NB4 (cell line): ENCODE measurements around the gene KLLN.

Experiments
- MYC ChIP-seq: IDR thresholded peaks from 2 replicates; pipeline ENCODE4 v1.6.1; 2011; ENCODE audit warnings: low read depth, low read length
- POLR2A ChIP-seq: IDR thresholded peaks from 2 replicates; pipeline ENCODE4 v1.6.1; 2011; ENCODE audit warnings: mild to moderate bottlenecking; ENCODE audit not compliant: insufficient read length; ENCODE audit errors: extremely low read depth
- TF ChIP-seq, protein P1 (sequence below): IDR thresholded peaks from one replicate; pipeline ENCODE4 v1.5.1; 2012; ENCODE audit warnings: low read depth, low read length

DNA sequence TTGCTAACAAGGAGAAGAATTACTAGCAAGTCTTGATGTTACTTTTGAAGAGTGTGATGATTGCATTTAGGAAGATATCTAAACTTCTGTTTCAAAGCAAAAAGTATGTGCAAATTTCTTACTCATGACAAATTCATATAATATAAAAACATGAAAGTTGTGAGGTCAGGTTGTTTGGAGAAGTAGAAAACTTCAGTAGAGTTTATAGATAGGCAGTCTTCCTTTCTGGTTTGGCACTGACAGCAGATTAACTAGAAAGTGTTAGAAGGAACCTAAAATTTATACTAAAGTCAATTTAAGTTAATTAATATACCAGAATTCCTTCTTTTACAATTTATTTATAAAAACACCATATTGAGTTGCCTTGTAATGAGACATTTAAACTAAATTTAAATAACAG, 17.0 kb upstream of the KLLN start:
- TF ChIP-seq, protein P1, sequence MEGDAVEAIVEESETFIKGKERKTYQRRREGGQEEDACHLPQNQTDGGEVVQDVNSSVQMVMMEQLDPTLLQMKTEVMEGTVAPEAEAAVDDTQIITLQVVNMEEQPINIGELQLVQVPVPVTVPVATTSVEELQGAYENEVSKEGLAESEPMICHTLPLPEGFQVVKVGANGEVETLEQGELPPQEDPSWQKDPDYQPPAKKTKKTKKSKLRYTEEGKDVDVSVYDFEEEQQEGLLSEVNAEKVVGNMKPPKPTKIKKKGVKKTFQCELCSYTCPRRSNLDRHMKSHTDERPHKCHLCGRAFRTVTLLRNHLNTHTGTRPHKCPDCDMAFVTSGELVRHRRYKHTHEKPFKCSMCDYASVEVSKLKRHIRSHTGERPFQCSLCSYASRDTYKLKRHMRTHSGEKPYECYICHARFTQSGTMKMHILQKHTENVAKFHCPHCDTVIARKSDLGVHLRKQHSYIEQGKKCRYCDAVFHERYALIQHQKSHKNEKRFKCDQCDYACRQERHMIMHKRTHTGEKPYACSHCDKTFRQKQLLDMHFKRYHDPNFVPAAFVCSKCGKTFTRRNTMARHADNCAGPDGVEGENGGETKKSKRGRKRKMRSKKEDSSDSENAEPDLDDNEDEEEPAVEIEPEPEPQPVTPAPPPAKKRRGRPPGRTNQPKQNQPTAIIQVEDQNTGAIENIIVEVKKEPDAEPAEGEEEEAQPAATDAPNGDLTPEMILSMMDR = no peak
- no peak for TF ChIP-seq POLR2A
- no peak for TF ChIP-seq MYC
